GM18867 (cell line): ENCODE measurements around the gene SF3A2.

Experiments used
- ATAC-seq: cut with Tn5 transposase; IDR thresholded peaks from one replicate; pipeline ENCODE4 v1.9.1; 2021; ENCODE audit warnings: mild to moderate bottlenecking, moderate library complexity; ENCODE audit not compliant: unreplicated experiment

The SF3A2 gene

GRCh38 chr19:2207008-2207407 lies 29.6 kb upstream of the SF3A2 start:
- ATAC-seq = no peak

GRCh38 chr19:2207991-2208860 lies 28.4 kb upstream of the SF3A2 start:
- no peak for ATAC-seq

- ATAC-seq = no peak
Observed at GRCh38 chr19:2208975-2209374, 27.6 kb upstream of the SF3A2 start.

- no peak for ATAC-seq
Observed at GRCh38 chr19:2209408-2209807, 27.2 kb upstream of the SF3A2 start.

DNA sequence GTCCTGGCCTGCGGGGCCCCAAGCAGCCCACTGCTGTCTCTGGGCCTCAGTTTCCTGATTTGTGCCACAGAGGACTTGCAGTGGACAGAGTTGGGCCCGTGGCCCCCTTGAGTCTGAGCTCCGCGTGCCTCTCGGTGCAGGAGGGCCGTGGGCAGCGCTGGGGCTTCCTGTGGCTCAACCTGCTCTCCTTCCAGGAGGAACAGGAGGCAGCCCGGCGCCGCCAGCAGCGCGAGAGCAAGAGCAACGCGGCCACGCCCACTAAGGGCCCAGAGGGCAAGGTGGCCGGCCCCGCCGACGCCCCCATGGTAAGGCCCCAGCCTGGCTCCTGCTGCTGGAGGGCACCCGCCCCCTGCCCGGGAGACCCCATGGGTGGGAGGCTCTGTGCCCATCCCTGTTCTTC lies 26.4 kb upstream of the SF3A2 start:
- ATAC-seq = no peak

GRCh38 chr19:2210987-2211740 lies 25.5 kb upstream of the SF3A2 start:
- ATAC-seq = no peak

- ATAC-seq = no peak
Observed at GRCh38 chr19:2212861-2213711, 23.5 kb upstream of the SF3A2 start.

DNA sequence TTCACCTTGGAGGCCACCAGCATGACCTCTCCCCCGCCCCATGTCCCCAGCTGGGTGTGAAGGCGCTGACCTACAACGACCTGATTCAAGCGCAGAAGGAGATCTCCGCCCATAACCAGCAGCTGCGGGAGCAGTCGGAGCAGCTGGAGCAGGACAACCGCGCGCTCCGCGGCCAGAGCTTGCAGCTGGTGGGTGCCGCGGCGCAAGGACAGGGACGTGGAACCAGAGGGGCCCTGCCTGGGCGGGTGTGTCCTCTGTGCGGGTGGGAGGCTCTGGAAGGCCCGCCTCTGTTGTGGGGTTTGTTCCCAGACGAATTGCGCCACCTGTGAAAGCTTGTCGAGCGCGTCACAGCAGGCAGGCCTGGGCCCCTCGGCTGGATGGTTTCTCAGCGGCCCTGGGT lies 22.8 kb upstream of the SF3A2 start:
- ATAC-seq = no peak

- no peak for ATAC-seq
Observed at GRCh38 chr19:2214251-2214650, 22.4 kb upstream of the SF3A2 start.

GRCh38 chr19:2215281-2215751 lies 21.3 kb upstream of the SF3A2 start:
- no peak for ATAC-seq

DNA sequence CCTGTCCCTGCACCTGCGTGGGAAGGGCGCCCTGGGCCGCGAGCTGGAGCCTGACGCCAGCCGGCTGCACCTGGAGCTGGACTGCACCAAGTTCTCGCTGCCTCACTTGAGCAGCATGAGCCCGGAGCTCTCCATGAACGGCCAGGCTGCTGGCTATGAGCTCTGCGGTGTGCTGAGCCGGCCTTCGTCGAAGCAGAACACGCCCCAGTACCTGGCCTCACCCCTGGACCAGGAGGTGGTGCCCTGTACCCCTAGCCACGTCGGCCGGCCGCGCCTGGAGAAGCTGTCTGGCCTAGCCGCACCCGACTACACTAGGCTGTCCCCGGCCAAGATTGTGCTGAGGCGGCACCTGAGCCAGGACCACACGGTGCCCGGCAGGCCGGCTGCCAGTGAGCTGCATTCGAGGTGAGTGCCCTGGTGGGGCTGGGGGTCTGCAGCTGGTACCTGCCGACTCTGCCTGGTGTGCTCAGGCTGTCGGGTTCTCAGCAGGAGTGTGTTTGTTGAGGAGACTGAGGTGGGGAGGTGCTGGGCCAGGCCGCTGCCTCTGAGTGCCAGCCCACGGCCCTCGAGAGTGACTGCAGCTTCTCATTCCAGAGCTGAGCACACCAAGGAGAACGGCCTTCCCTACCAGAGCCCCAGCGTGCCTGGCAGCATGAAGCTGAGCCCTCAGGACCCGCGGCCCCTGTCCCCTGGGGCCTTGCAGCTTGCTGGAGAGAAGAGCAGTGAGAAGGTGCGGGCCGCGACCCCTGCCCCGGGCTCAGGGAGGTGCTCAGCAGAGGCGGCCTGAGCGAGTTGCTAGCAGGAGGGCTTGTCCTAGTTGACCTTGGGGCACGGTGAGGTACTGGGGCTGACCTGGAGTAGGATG lies 20.0 kb upstream of the SF3A2 start:
- no peak for ATAC-seq

GRCh38 chr19:2217591-2217990 lies 19.0 kb upstream of the SF3A2 start:
- ATAC-seq = no peak

GRCh38 chr19:2219726-2220125 lies 16.9 kb upstream of the SF3A2 start:
- no peak for ATAC-seq

GRCh38 chr19:2221250-2221831 lies 15.3 kb upstream of the SF3A2 start:
- ATAC-seq = no peak

- no peak for ATAC-seq
Observed at GRCh38 chr19:2221918-2222317, 14.7 kb upstream of the SF3A2 start.

- no peak for ATAC-seq
Observed at GRCh38 chr19:2223391-2223790, 13.2 kb upstream of the SF3A2 start.

- ATAC-seq = no peak
Observed at GRCh38 chr19:2223959-2224358, 12.7 kb upstream of the SF3A2 start.

GRCh38 chr19:2224754-2225349 lies 11.8 kb upstream of the SF3A2 start:
- ATAC-seq = no peak

DNA sequence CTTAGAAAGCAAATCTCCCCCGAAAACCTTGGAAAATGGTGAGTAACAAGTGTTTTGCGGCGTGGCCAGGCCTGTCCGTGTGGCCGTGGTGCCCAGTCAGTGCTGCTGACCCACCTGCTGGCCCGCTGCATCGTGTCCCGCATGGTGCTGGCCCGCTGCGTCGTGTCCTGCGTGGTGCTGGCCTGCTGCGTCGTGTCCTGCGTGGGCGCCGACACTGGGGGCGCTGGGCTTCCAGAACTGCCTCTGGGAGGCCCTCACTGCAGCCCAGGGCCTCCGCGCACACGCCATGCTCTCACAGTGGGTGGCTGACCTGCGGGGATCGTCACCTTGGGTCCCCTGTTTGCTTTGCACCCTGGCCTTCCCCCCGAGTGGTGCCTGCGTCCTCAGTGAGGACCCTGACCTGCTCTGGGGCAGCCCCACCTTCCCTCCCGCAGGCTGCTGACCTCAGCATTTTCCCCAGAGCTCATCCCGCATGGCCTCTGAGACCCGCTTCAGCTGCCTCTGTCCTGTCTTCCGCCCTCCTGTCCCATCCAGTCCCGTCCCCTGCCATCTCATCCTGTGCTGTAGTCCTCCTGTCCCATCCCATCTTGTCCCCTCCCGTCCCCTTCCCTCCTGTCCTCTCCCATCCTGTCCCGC lies 11.1 kb upstream of the SF3A2 start:
- no peak for ATAC-seq
